PC-3 (cell line): ENCODE measurements around the gene OR10T2. TPM values are rescaled to one million over a fixed set of nuclear protein-coding genes. Genes with fewer than 3 reads are reported as not detected.

Source experiments
- ATAC-seq: fragments of 200-7000 bp; cut with Tn5 transposase; 2 replicates; pipeline ENCODE4 v1.9.1; 2020; ENCODE audit warnings: mild to moderate bottlenecking, moderate library complexity
- BruUV-seq: library from RNA; stranded (reverse); fragments of 400-500 nt; replicated peaks from 2 replicates; lab custom pipeline; 2021; lab: Mats Ljungman, UMichigan
- CTCF ChIA-PET: fragments of 300-600 bp; sonication (Branson Sonifier 250); formaldehyde crosslinking; loops from one replicate; lab custom pipeline; 2022; ENCODE audit warnings: antibody characterized with exemption; lab: Charles Lee
- POLR2A ChIA-PET: fragments of 300-600 bp; sonication (Branson Sonifier 250); formaldehyde crosslinking; loops from one replicate; lab custom pipeline; 2022; ENCODE audit warnings: antibody characterized with exemption; ENCODE audit not compliant: unreplicated experiment; lab: Charles Lee
- DNase-seq: peaks from one replicate; pipeline ENCODE4 v3.0.0-alpha.2; 2015
- H2AFZ ChIP-seq: fragments of 300-600 bp; sonication (generic); 2 replicates; pipeline ENCODE4 v1.6.0; 2016; ENCODE audit warnings: antibody characterized with exemption, low read length
- H3F3A ChIP-seq: fragments of 300-600 bp; sonication (generic); one replicate; pipeline ENCODE4 v1.6.0; 2017; ENCODE audit warnings: antibody characterized with exemption, low read length, control low read depth, mild to moderate bottlenecking; ENCODE audit not compliant: unreplicated experiment
- H3K27ac ChIP-seq: fragments of 300-600 bp; sonication (generic); 2 replicates; pipeline ENCODE4 v1.5.1; 2016; ENCODE audit warnings: mild to moderate bottlenecking, low read length
- H3K27me3 ChIP-seq: fragments of 300-600 bp; sonication (generic); 2 replicates; pipeline ENCODE4 v1.6.1; 2016; ENCODE audit warnings: low read length, mixed read lengths
- H3K36me3 ChIP-seq: fragments of 300-600 bp; sonication (generic); 2 replicates; pipeline ENCODE4 v1.6.1; 2016; ENCODE audit warnings: low read depth, mixed run types, low read length, mixed read lengths
- H3K4me1 ChIP-seq: fragments of 300-600 bp; sonication (generic); 2 replicates; pipeline ENCODE4 v1.5.1; 2016; ENCODE audit warnings: low read length; ENCODE audit not compliant: insufficient read depth
- H3K4me2 ChIP-seq: fragments of 300-600 bp; sonication (generic); 2 replicates; pipeline ENCODE4 v1.6.0; 2016; ENCODE audit warnings: low read length
- H3K4me3 ChIP-seq: fragments of 300-600 bp; sonication (generic); 2 replicates; pipeline ENCODE4 v1.5.1; 2016; ENCODE audit warnings: mild to moderate bottlenecking, low read length, mixed read lengths
- H3K79me2 ChIP-seq: fragments of 300-600 bp; sonication (generic); 2 replicates; pipeline ENCODE4 v1.6.1; 2017; ENCODE audit warnings: low read length, mixed read lengths
- H3K9ac ChIP-seq: fragments of 300-600 bp; sonication (generic); 2 replicates; pipeline ENCODE4 v1.6.0; 2016; ENCODE audit warnings: mild to moderate bottlenecking, low read length
- H3K9me2 ChIP-seq: fragments of 300-600 bp; sonication (generic); replicated peaks from 2 replicates; pipeline ENCODE4 v1.6.1; 2016; ENCODE audit warnings: mixed run types, low read length, mixed read lengths
- H3K9me3 ChIP-seq: fragments of 300-600 bp; sonication (generic); 2 replicates; pipeline ENCODE4 v1.6.1; 2016; ENCODE audit warnings: low read length, mixed read lengths
- H4K20me1 ChIP-seq: fragments of 300-600 bp; sonication (generic); 2 replicates; pipeline ENCODE4 v1.6.1; 2016; ENCODE audit warnings: low read length, mixed read lengths
- EZH2 ChIP-seq: fragments of 300-600 bp; sonication (generic); IDR thresholded peaks from one replicate; pipeline ENCODE4 v1.6.1; 2017; ENCODE audit warnings: antibody characterized with exemption, mild to moderate bottlenecking, low read length; ENCODE audit not compliant: unreplicated experiment
- EZH2phosphoT487 ChIP-seq: fragments of 300-600 bp; sonication (generic); IDR thresholded peaks from 2 replicates; pipeline ENCODE4 v1.6.1; 2018; ENCODE audit warnings: mild to moderate bottlenecking, antibody characterized with exemption, low read length, borderline replicate concordance
- intact Hi-C: fragments of 100-400 bp; cut with micrococcal nuclease; formaldehyde crosslinking; loops from 2 replicates; pipeline ENCODE4 v1.9.0; 2023
- total RNA-seq: library from RNA; depleted of rRNA; stranded (reverse); fragments of >200 nt; gene quantifications from 2 replicates; pipeline ENCODE4 v1.2.3, GENCODE V29; 2014
- TF ChIP-seq, protein P1 (sequence below): fragments of 300-600 bp; sonication (generic); conservative IDR thresholded peaks from 2 replicates; pipeline ENCODE4 v1.5.1; 2017; ENCODE audit warnings: antibody characterized with exemption, low read depth, mild to moderate bottlenecking, low read length

The OR10T2 gene
- total RNA-seq, 1 experiment from 2014 or later, result not detected

DNA sequence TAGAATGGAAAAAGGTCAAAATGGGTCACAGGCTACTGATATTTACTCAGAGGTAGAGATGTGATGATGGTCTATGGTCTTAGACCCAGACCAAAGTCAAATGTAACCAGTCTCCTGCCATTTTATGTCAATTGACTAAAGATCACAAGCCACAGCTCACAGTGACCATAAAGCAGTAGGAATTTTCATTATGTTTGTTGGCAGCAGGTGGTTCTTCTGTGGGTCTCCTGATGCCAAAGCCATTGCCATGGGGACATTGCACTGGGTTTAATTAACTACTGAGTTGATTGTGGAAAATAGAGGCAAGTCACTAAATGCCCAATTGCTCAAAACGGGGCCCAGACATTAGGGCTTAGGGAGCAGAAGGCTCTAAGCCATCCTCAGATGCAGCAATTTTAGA is 26.9 kb upstream of the OR10T2 start, which contains the start of gene OR10K2:
Gene OR10K2 (minus strand): TSS at position 101 of the 400 bp plus-strand sequence. CDS start 5,371 bp downstream, outside the sequence.
- POLR2A ChIA-PET, result no interaction called here
- no peak for ATAC-seq

DNA sequence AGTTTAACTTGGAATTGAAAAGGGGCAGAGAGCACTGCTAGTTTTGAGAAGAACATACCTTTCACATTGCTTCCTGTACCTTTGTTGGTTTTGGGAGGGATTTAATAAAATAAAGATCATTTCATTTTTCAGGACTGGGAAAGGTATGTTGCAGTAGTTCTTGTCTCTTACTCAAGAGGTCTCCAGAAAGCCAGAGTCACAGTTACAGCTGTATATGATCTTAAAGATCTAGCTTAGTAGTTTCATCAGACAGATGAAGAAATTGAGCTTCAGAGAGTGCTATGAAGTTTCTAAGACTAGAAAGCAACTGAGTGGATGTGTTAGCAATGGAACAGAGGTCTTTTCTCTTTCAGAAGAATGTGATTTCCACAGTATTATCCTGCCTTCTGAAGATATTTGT is 25.8 kb upstream of the OR10T2 start:
- Histone ChIP-seq H3K27ac (no peak overlapping the region), H3K4me1 (no peaks in the 10 kb centered on the region), H3K9ac (no peak overlapping the region), H4K20me1 (no peaks in the 10 kb centered on the region), H3F3A (no peaks in the 10 kb centered on the region), H3K36me3 (no peaks in the 10 kb centered on the region), H3K9me3 (no peaks in the 10 kb centered on the region), H3K79me2 (no peaks in the 10 kb centered on the region), H3K4me3 (no peak overlapping the region), H3K27me3 (no peaks in the 10 kb centered on the region), H3K4me2 (no peak overlapping the region), H3K9me2 (no peaks in the 10 kb centered on the region), H2AFZ (no peak overlapping the region)
- no TSS peak for BruUV-seq
- POLR2A ChIA-PET, result no interaction called here
- intact Hi-C loops, result no loop called here
- no peak for DNase-seq
- CTCF ChIA-PET, result no interaction called here
- no peak for ATAC-seq
- no peak for TF ChIP-seq EZH2phosphoT487
- no peak for TF ChIP-seq EZH2

More for the DNA sequence above, 26.9 kb upstream of the OR10T2 start, which contains the start of gene OR10K2:
- H3K9ac ChIP-seq, result no peak within 1 kb of the TSS
- H3K4me3 ChIP-seq, result no peak within 1 kb of the TSS
- H3K9me3 ChIP-seq, result no peaks in the 10 kb centered on the region
- H3K4me1 ChIP-seq, result no peaks in the 10 kb centered on the region
- no peak within 1 kb of the TSS for H2AFZ ChIP-seq
- H3K27ac ChIP-seq, result no peak within 1 kb of the TSS
- CTCF ChIA-PET, result no interaction called here
- no peaks in the 10 kb centered on the region for H4K20me1 ChIP-seq
- DNase-seq, result no peak
- H3K4me2 ChIP-seq, result no peak within 1 kb of the TSS
- H3K36me3 ChIP-seq, result no peaks in the 10 kb centered on the region
- H3K79me2 ChIP-seq, result no peaks in the 10 kb centered on the region
- intact Hi-C loops, result no loop called here
- no peaks in the 10 kb centered on the region for H3K27me3 ChIP-seq
- no TSS peak for BruUV-seq
- H3F3A ChIP-seq, result no peaks in the 10 kb centered on the region
- TF ChIP-seq EZH2phosphoT487 (no peak), EZH2 (no peak)
- TF ChIP-seq, protein P1, sequence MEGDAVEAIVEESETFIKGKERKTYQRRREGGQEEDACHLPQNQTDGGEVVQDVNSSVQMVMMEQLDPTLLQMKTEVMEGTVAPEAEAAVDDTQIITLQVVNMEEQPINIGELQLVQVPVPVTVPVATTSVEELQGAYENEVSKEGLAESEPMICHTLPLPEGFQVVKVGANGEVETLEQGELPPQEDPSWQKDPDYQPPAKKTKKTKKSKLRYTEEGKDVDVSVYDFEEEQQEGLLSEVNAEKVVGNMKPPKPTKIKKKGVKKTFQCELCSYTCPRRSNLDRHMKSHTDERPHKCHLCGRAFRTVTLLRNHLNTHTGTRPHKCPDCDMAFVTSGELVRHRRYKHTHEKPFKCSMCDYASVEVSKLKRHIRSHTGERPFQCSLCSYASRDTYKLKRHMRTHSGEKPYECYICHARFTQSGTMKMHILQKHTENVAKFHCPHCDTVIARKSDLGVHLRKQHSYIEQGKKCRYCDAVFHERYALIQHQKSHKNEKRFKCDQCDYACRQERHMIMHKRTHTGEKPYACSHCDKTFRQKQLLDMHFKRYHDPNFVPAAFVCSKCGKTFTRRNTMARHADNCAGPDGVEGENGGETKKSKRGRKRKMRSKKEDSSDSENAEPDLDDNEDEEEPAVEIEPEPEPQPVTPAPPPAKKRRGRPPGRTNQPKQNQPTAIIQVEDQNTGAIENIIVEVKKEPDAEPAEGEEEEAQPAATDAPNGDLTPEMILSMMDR, result no peak
- no peaks in the 10 kb centered on the region for H3K9me2 ChIP-seq

- Histone ChIP-seq H3K27me3 (no peaks in the 10 kb centered on the region), H3K4me1 (no peaks in the 10 kb centered on the region), H3F3A (no peaks in the 10 kb centered on the region), H3K4me3 (no peak overlapping the region), H3K9me2 (no peaks in the 10 kb centered on the region), H3K4me2 (no peak overlapping the region), H3K27ac (no peak overlapping the region), H3K9me3 (no peaks in the 10 kb centered on the region), H3K36me3 (no peaks in the 10 kb centered on the region), H3K9ac (no peak overlapping the region), H4K20me1 (no peaks in the 10 kb centered on the region), H3K79me2 (no peaks in the 10 kb centered on the region), H2AFZ (no peak overlapping the region)
- DNase-seq (no peak), ATAC-seq (no peak)
- POLR2A ChIA-PET, result no interaction called here
- BruUV-seq, result no TSS peak
- intact Hi-C loops, result no loop called here
- CTCF ChIA-PET, result no interaction called here
- TF ChIP-seq EZH2, result no peak
- no peak for TF ChIP-seq EZH2phosphoT487
- TF ChIP-seq, protein P1, result no peak
These were observed 22.9 kb upstream of the OR10T2 start for GRCh38 chr1:158422212-158422611.
